Posterior vena cava (tissue), 2 donors: ENCODE data around the gene SNX5. TPM values are rescaled to one million over a fixed set of nuclear protein-coding genes. Genes with fewer than 3 reads are reported as not detected.
"Not testable (repeated sequence)": the region's sequence is repeated elsewhere in the genome, so short reads cannot be mapped to it uniquely, and the experiment has no call there.

ENCODE experiments used
- DNase-seq: peaks from one replicate; pipeline ENCODE4 v3.0.0-alpha.2; 2020; ENCODE audit warnings: low spot score
- intact Hi-C, 2 donors: fragments of 100-400 bp; cut with DNase I; formaldehyde crosslinking; loops; one replicate each; pipeline versions ENCODE4 v1.14.1 to v1.14.2; 2022 to 2023
- total RNA-seq, 2 donors: library from RNA; stranded (reverse); fragmentation: NEBNext Ultra II Directional; extraction: Animal tissue kit (Norgen Biotek cat#: 25700); gene quantifications; one replicate each; pipeline ENCODE4 v1.2.1, GENCODE V29; 2021
- donor health status: DM: yes; HTN: yes; CAD: no.
- donor health status: DM: yes; HTN: yes; CAD: no.

Gene SNX5
- total RNA-seq, 2 donors from 2014 or later, result 44.4 to 44.7 TPM

DNA sequence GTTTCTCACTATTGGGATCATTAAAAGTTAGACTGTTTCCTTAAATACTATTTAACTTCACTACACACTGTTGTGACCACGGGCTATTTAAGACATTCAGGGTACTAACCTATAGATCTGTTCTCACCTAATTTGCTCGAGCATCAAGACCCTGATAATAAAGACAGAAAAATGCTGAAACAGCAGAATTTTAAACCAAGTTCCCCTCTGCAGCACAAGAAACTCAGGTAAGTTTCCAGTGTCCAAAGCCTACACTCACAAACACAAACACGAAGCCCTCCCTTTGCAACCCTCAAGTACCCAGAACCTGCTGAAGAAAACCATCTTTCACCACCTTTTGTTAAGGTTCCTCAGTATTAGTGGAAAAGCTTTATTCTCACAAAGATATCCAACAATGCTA, 4.0 kb downstream of the SNX5 start:
- DNase-seq, result no peak

DNA sequence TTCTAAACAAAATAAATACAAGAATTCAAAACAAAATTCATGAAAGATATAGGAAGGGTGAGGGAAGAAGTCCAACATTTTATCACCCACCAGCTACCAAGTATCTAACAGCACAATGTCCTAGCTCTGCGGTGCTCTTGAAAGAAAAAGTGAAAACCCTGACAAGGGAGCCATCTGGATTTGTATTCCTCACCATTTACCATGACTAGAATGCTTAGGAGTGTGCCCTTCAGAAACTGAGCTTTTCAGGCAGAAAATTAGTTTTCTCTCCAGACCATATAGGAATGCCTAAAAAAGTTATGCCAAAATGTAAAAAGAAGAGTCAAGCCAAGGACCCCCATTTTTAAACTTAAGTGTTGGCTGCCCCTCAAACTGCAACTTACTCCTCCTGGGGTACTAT, 4.5 kb downstream of the SNX5 start:
- no peak for DNase-seq

More for the DNA sequence above, 4.0 kb downstream of the SNX5 start:
- intact Hi-C loops, result no loop called here

DNA sequence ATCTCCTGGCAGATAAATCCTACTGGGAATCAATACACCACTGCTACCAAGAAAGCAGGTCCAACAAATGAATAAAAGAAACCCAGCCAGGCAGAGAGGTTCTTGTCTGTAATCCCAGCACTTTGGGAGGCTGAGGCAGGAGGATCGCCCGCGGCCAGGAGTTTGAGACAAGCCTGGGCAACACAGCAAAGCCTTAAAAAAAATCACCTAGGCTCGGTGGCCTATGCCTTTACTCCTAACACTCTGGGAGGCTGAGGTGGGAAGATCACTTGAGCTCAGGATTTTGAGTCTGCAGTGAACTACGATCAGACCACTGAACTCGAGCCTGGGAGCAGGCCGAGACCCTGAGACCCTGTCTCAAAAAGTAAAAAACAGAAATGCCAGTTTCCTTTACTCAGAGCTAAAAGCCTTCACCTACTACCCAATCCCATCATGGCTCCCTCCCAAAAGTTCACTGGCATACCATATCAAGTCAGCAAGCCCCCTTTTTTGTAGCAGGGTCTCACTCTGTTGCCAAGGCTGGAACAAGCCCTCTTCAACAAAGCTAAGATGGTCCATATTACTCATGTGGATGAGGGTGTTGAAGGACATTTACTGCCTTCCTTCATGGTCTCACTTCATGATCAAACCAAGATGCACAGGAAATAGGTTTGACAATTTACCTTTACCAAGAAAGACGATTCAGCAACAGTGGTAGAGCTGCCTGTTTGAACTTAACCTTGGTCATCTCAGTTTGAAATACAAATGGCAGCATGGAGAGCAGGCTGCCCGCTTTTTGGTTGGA, 5.3 kb downstream of the SNX5 start:
- intact Hi-C loops, result no loop called here
- no peak for DNase-seq

More for the DNA sequence above, 4.5 kb downstream of the SNX5 start:
- intact Hi-C loops, result no loop called here

DNA sequence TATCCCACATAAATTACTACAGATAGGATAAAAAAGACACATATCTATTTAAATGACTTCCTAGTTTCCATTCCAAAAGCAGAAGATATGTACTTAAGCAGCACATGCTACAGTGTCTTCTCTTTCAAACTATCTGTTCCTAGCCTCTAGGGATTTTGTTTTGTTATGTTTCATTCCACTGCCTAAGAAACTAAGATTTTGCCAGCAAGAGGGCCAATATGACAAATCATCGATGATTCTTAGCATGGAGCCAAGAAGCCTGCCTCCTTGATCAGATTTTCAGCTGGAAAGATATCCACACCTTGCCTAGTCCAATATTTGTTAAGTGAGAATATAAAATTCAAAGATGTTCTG, 7.0 kb downstream of the SNX5 start:
- intact Hi-C loops, result no loop called here
- DNase-seq, result no peak

DNA sequence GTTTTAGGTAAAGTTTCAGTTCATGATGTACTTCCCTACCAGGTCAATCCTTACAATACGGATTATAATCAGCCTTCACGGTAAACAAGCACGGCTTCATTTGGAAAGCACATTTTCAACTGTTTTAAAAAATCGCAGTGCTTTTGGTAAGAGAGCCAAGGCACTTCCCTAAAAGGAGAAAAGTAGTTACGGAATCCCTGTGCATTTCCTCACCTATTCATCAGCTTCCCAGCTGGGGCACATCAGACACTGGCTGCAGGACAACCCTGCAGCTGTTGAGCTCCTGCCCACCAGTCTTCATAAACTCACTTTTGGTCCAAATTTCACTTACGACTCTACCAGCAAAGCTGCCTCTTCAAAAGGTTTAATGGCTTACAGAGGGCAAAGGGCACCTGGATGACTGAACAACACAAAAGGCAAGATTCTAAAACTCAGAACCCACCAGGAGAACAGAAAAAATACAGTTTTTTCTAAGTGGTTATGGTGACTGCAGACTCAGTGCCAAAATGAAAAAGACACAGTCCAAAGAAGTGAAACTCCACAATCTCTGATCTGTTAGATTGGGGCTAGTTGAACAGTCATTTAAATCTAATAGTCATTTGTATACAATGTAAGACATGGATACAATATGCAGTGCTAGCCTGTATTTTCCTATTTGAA, 7.5 kb downstream of the SNX5 start:
- intact Hi-C loops, result no loop called here
- no peak for DNase-seq

DNA sequence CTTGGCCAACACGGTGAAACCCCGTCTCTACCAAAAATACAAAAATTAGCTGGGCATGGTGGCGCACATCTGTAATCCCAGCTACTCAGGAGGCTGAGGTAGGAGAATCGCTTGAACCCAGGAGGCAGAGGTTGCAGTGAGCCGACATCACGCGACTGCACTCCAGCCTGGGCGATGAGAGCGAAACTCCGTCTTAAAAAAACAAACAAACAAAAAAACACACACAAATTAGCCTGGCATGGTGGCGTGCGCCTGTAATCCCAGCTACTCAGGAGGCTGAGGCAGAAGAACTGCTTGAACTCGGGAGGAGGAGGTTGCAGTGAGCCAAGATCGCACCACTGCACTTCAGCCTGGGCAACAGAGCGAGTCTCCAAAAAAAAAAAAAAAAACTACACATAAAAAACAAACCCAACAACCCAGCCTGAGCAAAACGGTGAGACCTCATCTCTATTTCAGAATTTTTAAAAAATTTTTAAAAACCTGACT, 8.2 kb downstream of the SNX5 start:
- intact Hi-C loops, DNase-seq: not testable (repeated sequence)

DNA sequence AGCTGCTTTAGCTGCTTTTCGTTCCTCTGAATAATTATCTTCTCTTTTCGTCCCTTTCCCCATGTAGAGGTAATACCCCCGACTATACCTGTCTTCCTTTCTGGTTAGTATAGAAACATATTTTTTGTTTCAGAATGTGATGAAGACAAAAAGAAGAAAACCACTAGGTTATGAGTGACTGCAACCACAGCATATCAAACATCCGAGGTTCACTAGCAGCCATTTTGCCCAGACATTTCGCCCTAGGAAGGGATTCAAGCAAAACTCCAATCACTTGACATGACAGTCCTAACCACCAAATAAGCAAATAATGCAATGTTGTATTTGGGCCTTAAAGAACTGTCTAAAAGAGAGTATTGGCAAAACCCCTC, 9.4 kb downstream of the SNX5 start:
- DNase-seq, result no peak
- intact Hi-C loops, result no loop called here

DNA sequence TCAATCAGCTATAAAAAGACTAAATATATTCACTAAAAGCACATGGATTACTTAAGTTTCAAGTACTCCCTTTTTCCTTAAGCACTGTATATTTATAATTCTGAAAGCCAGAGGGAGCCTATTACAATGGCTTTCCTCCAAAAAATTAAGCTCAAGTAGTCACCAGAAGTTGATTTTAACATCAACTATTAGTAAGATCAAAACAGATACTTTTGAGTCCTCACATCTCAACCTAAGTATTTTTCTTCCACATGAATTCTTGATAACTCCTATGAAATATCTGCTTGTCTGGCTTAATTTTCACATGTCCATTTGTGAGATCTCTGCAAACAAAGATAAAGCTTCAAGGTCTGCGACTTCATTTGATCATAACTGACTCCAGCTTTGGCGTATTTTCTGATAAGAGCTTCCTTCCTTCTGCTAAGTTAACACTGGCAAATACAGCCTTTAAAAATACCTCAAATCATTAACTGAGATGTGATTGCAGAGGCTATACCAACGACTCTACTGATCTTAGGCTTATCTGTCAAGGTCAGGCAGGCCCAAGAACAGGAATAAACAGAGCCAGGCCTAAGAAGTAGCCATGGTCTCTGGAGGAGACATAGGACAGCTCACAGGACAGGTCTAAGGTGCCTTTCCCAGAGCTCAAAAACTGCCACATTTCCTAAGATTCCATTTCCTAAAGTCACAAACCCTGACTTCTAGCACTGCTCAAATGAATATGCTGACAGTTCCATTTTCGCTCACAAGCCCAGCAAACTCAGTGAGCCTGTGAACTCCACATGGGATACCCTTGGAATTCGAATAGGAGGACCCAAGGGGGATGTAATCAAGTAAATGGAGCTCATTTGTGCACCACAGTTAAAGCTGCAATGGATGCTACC, 10.0 kb downstream of the SNX5 start:
- intact Hi-C loops, result no loop called here
- no peak for DNase-seq

DNA sequence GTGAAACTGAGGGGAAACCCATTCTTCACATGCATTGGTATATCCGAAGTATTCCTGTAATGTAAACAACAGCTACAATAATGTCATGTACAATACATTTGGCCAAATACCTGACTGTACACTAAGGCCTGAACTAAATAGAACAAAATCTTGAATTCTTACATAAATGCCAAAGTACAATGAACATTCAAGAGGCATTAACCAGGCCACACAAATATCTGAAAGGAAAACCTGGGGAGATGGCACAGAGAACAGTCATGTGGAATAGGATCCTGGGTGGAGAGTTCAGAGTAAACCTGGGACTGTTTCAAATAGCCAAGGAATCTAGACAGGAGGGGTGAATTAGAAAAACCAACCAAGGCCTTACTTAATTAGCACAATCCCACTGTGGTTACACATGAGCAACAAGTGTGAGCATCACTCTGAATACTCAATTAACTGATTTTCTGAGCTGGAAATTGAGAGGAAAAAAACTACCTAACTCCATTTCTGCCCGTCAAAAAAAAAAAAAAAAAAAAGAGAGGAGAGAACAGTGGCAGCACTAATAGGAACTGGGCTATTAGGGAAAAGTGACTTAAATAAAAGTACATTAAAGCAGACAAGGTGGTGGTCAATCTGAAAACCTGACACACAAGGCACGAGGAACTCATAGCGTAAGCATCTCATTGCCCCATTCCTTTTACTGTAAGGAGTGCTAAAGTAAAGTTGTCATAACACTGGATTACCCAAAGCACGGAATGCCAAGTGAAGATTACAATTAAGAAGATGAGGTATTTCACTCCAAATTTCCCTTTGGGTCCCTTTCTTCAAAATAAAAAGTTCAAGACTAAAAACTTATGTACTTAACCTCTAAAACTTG, 10.9 kb downstream of the SNX5 start:
- no peak for DNase-seq
- intact Hi-C loops, result no loop called here

DNA sequence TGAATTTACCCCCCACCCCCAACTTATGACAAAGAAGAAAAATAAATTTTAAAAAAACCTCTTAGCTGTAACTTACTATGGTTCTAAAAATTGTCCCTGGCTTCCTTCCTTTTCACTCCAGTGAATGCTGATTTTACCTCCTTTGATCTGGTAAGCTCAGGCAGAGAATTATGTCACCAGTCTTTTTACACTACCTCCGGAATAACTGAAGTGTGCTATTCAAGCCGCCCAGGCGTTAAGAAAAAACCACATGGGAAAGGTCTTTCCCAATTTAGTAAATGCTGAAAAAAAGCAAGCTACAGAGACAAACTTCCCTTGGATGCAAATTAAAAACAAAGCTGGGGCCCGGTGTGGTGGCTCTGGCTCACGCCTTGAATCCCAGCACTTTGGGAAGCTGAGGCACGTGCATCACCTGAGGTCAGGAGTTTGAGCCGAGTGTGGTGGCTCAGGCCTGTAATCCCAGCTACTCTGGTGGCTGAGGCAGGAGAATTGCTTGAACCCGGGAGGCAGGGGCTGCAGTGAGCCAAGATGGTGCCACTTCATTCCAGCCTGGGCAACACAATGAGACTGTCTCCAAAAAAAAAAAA, 12.4 kb downstream of the SNX5 start:
- DNase-seq, result no peak
- intact Hi-C loops, result no loop called here

DNA sequence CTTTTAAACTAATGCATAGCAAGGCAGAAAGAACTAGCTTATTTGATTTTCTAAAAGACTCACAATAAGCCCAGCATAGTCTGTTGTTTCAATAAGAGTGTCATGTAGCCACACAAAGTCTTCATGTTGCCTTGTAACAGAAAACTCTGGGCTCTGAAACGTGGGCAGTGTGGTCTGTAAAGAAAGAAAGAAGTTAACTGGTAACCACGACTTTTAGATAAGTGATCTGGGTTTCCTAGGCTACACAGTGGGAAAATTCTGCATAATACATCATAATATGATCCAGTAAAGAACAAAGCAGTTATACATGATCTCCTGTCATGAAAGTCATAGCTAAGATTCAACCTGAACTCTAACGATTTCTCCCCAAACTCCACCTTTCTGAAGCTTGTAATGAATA, 13.3 kb downstream of the SNX5 start:
- intact Hi-C loops, result no loop called here
- no peak for DNase-seq

DNA sequence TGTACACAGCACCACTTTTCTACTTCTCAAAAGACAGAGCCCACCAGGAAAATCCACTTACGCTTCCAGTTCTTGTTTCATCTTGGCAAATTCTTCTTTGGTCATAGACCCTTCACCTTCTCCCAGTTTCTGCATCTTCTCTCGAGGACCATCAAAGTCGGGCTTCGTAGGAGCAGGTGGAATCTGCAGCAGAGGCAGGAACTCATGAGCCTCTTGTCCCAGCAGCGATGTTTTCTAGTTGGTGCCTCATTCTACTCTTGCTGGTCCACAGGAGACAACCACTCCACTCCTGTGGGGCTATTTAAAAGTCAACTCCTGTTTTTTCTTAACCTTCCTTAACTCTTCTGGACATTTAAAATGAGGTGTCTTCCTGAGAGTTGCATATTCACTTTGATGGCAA, 14.7 kb downstream of the SNX5 start:
- no peak for DNase-seq
- intact Hi-C loops, result no loop called here

DNA sequence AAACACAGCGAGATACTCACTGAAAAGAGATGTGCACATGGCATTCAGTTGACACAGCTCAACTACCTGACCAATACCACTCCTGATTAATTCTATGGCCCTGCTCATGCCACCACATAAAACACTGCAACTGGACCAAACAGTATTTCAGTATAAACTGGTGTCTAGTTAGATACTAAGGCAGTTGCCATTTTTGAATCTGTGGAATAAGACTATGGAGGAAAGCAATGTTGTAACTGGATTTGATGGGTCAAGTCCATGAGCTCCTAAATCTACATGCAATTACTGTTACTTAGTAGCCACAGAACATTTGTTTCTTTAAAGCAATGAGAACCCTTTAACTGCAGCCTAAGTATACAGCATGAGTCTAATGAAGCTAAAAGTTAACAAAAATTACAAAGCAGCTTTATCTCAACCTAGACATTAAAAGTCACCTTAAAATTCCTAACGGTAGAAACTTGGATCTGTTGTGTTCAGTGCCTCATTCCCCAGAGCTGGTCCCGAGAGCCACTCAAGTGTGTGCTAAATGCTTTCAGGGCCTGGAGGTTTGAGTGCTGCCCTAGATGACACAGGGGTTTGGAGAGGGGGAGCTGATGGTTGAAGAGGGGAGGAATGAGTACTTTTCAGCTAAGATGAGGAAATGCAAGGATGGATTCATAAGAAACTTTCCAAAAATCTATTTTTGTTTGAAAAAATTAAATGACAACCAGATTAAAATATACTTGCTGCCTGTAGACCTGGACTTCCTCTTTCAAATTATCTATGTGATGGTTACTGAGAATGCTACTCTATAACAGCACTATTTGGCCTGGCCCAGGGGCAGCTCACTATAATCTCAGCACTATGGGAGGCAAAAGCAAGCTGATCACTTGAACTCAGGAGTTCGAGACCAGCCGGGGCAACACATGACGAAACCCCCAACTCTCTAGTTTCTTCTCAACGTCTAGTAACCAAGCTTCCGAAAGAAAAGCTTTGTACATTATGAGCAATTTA, 15.6 kb downstream of the SNX5 start:
- no peak for DNase-seq
- intact Hi-C loops, result no loop called here

DNA sequence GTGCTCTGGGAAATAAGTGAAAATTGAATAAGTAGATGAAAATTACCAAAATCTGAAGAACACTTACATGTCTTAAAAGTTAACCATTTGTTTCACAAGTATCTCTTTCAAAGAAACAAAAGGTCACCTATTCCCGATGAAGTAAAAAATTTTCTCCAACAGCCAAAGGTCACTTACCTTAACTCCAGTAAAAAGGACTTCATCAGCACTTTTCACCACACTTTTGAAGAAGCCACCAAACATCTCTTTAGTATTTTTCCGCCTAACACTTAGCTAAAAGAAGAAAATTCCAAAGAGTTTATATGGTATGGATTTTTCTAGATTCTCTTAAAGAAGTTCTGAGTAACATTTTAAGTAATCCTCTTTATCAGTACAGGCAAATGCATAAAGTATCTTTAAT, 17.3 kb downstream of the SNX5 start:
- intact Hi-C loops, result no loop called here
- no peak for DNase-seq

DNA sequence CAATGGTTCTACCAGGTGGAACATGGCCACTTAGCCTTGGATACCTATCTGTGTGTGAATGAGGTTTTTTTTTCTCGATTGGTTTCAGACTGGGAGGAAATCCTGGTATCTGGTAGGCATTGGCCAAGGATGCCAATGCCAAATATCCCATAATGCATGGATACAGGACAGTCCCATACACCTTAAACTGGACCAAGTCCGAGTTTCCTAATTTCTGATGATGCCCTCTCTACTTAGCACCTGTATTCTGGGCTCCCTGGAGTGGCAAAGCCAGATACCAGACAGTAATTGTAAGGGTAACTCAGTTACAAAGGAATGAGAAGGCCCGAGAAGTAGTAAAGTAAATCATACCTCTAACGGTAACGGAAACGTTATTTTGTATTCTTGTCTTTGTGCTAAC, 17.9 kb downstream of the SNX5 start:
- intact Hi-C loops, result no loop called here
- no peak for DNase-seq

DNA sequence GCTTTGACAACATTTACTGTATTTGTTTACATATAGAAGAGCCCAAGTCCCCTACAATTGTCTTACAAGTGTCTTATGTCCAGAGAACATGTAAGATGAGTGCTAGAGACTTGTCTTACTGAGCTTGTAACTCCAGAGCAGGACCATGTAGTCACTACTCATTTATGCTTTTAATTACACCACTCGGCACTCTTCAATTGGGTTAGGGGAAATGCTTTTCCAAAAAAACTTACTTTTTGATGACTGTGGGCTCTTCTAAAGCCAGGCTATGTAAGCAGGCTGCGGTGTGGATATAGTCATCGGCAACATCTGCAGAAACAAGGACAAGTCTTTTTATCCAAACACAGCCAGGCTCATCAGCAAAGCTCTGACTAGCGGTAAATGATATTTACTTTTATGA, 18.7 kb downstream of the SNX5 start:
- intact Hi-C loops, result no loop called here
- no peak for DNase-seq

DNA sequence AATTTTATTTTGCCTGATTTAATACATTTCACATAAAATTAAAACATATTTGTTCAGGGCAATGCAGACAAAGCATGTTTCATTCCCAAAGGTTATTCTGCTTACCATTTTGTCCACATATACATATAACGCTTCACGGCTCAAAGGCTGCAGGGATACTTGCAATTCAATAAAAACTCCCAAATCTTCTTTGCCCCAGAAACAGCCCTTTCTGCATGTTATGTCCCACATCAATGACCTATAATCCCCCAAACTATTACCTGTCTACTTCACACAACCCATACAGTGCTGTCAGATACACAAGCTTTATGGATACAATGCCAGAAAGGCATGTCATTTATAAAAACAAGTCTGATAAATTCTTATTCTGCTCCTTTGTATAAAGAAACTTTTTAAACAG, 20.2 kb downstream of the SNX5 start:
- intact Hi-C loops, result no loop called here
- no peak for DNase-seq

DNA sequence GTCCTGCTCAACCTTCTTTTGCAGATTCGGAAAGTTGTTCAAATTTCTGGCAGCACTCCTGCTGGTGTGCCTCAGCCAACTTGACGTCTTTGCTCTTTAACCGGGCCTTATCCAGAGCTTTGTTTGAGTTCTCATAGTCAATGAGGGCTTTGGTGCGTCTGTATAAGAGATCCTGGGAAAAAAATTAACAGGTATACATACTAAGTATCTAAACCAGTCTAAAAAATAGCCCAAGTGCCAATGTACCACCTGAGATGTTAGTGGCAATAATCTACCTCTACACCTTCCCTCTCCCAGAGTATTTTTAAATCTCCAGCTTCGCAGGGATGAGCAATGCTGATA, 21.1 kb downstream of the SNX5 start:
- intact Hi-C loops, result no loop called here
- no peak for DNase-seq
